ENCODE data around the gene ALDH1L1.

Gene ALDH1L1

GRCh38 chr3:126128504-126129397, 51.6 kb downstream of the ALDH1L1 start:
- ChIA-PET POLR2A (no interaction called here), CTCF (interaction anchor here (0.7 kb wide), 1 partner anchor 200 kb away, joined by 3 read pairs; no protein-coding TSS in a partner anchor)
- H3K9me3 ChIP-seq (ENCODE audit: control insufficient read depth, insufficient read depth, low read depth, low read length): no peaks in the 10 kb centered on the region
- no peaks in the 10 kb centered on the region for H3K36me3 ChIP-seq (ENCODE audit: control insufficient read depth in 2 of 2, insufficient read depth in 1 of 2, low read length in 2 of 2)
- H3K27ac ChIP-seq (ENCODE audit: extremely low read depth, low read depth, low read length): no peak overlapping the region
- TF ChIP-seq ZNF654 (tag by site-specific recombination; IDR thresholded peaks at IDR 0.05; ENCODE audit: low read depth) (no peak), ZNF350 (tag by site-specific recombination; IDR thresholded peaks at IDR 0.05) (no peak)
- H3K4me1 ChIP-seq (ENCODE audit: control insufficient read depth, insufficient read depth, low read length): no peaks in the 10 kb centered on the region
- no peak overlapping the region for H3K4me3 ChIP-seq (ENCODE audit: low read depth, low read length)

DNA sequence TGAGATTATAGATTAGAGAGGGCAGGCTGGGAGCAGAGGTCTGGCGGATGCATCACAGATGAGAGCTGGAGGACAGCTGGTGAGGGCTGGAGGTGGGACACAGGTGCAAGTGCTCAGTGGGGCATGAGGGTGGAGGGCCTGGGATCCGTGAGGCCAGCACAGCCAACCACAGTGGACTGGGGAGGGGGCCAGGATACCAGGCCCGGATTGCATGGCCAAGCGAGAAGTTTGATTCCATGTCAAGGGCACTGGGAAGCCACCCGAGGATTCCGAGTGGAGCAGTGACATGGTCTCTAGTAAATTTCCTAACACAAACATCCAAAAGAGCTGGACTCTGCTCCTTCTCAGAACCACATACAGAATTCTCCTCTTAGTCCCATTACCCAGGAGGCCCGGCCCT, 52.5 kb downstream of the ALDH1L1 start:
- no peak for TF ChIP-seq ZNF549 (tag by site-specific recombination; IDR thresholded peaks at IDR 0.05)
- TF ChIP-seq ZNF311 (tag by site-specific recombination; IDR thresholded peaks at IDR 0.05; ENCODE audit: borderline replicate concordance): no peak
- no peak for TF ChIP-seq ZNF621 (tag by site-specific recombination; IDR thresholded peaks at IDR 0.05)
- TF ChIP-seq ZBTB11 (tag by site-specific recombination; conservative IDR thresholded peaks at IDR 0.05; ENCODE audit: low read depth): no peak
- no peak for TF ChIP-seq GLIS1 (tag by site-specific recombination; IDR thresholded peaks at IDR 0.05)
- TF ChIP-seq, protein P1, sequence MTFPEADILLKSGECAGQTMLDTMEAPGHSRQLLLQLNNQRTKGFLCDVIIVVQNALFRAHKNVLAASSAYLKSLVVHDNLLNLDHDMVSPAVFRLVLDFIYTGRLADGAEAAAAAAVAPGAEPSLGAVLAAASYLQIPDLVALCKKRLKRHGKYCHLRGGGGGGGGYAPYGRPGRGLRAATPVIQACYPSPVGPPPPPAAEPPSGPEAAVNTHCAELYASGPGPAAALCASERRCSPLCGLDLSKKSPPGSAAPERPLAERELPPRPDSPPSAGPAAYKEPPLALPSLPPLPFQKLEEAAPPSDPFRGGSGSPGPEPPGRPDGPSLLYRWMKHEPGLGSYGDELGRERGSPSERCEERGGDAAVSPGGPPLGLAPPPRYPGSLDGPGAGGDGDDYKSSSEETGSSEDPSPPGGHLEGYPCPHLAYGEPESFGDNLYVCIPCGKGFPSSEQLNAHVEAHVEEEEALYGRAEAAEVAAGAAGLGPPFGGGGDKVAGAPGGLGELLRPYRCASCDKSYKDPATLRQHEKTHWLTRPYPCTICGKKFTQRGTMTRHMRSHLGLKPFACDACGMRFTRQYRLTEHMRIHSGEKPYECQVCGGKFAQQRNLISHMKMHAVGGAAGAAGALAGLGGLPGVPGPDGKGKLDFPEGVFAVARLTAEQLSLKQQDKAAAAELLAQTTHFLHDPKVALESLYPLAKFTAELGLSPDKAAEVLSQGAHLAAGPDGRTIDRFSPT (tag by site-specific recombination; IDR thresholded peaks at IDR 0.05): no peak
- TF ChIP-seq ZBTB8A (tag by site-specific recombination; IDR thresholded peaks at IDR 0.05): no peak
- TF ChIP-seq KLF16 (tag by site-specific recombination; IDR thresholded peaks at IDR 0.05): no peak
- TF ChIP-seq ZSCAN23 (tag by site-specific recombination; IDR thresholded peaks at IDR 0.05): no peak
- no peak for TF ChIP-seq SP7 (tag by site-specific recombination; IDR thresholded peaks at IDR 0.05)
- TF ChIP-seq, protein P2, sequence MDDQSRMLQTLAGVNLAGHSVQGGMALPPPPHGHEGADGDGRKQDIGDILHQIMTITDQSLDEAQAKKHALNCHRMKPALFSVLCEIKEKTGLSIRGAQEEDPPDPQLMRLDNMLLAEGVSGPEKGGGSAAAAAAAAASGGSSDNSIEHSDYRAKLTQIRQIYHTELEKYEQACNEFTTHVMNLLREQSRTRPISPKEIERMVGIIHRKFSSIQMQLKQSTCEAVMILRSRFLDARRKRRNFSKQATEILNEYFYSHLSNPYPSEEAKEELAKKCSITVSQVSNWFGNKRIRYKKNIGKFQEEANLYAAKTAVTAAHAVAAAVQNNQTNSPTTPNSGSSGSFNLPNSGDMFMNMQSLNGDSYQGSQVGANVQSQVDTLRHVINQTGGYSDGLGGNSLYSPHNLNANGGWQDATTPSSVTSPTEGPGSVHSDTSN (CRISPR knock-in tag; IDR thresholded peaks at IDR 0.05): no peak
- no peak for TF ChIP-seq ZNF623 (tag by site-specific recombination; IDR thresholded peaks at IDR 0.05)
- no peak for TF ChIP-seq ZBTB10 (tag by site-specific recombination; IDR thresholded peaks at IDR 0.05)
- no peak for TF ChIP-seq ZNF513 (tag by site-specific recombination; IDR thresholded peaks at IDR 0.05)
- TF ChIP-seq ZNF76 (tag by site-specific recombination; IDR thresholded peaks at IDR 0.05; ENCODE audit: borderline replicate concordance, low read depth): no peak
- ChIA-PET CTCF (no interaction called here), POLR2A (no interaction called here)
- H3K27ac ChIP-seq (ENCODE audit: extremely low read depth, low read depth, low read length): no peak overlapping the region
- no peaks in the 10 kb centered on the region for H3K9me3 ChIP-seq (ENCODE audit: control insufficient read depth, insufficient read depth, low read depth, low read length)
- no peak overlapping the region for H3K4me3 ChIP-seq (ENCODE audit: low read depth, low read length)
- no peaks in the 10 kb centered on the region for H3K4me1 ChIP-seq (ENCODE audit: control insufficient read depth, insufficient read depth, low read length)
- H3K36me3 ChIP-seq (ENCODE audit: control insufficient read depth in 2 of 2, insufficient read depth in 1 of 2, low read length in 2 of 2): no peaks in the 10 kb centered on the region
